ENCODE measurements around the gene BCOR.

Gene BCOR

GRCh38 chrX:40016749-40017148 lies 81.0 kb downstream of the BCOR start:
- DNase-seq: no peak

GRCh38 chrX:40015693-40016092 lies 82.1 kb downstream of the BCOR start:
- no peak for DNase-seq

- peak; percentile 61 for DNase-seq
These were observed 84.2 kb downstream of the BCOR start for GRCh38 chrX:40013266-40014195.

- DNase-seq: no peak
These were observed 84.9 kb downstream of the BCOR start for GRCh38 chrX:40012868-40013265.

GRCh38 chrX:40012039-40012867 lies 85.5 kb downstream of the BCOR start:
- no peak for DNase-seq

GRCh38 chrX:40011322-40012038 lies 86.3 kb downstream of the BCOR start:
- DNase-seq: no peak

- peak; percentile 26 for DNase-seq
These were observed 87.0 kb downstream of the BCOR start for GRCh38 chrX:40010550-40011321.

GRCh38 chrX:40009890-40010289 lies 87.9 kb downstream of the BCOR start:
- DNase-seq: no peak

GRCh38 chrX:40009462-40009851 lies 88.3 kb downstream of the BCOR start:
- no peak for DNase-seq

GRCh38 chrX:40008791-40009461 lies 88.8 kb downstream of the BCOR start:
- DNase-seq: peak; percentile 33

- DNase-seq: no peak
These were observed 89.7 kb downstream of the BCOR start for GRCh38 chrX:40007756-40008705.

- no peak for DNase-seq
These were observed 90.5 kb downstream of the BCOR start for GRCh38 chrX:40007131-40007755.

- no peak for DNase-seq
These were observed 91.4 kb downstream of the BCOR start for GRCh38 chrX:40006106-40007017.

- DNase-seq: no peak
These were observed 92.3 kb downstream of the BCOR start for GRCh38 chrX:40005292-40006011.

- no peak for DNase-seq
These were observed 92.9 kb downstream of the BCOR start for GRCh38 chrX:40004921-40005291.

GRCh38 chrX:40004246-40004535 lies 93.6 kb downstream of the BCOR start:
- DNase-seq: no peak

GRCh38 chrX:40003428-40004245 lies 94.1 kb downstream of the BCOR start:
- peak; percentile 11 for DNase-seq
